ENCODE data around the gene CAMK2B.
A peak's percentile ranks its signal among the peaks of the same experiment; 100 is the strongest.

CAMK2B gene

GRCh38 chr7:44275957-44276570 is 49.3 kb downstream of the CAMK2B start:
- FAIRE-seq (no peak), DNase-seq (ENCODE audit: low spot score) (no peak)

GRCh38 chr7:44275146-44275545 is 50.2 kb downstream of the CAMK2B start:
- FAIRE-seq (no peak), DNase-seq (ENCODE audit: low spot score) (no peak)

- no peak for FAIRE-seq
- no peak for DNase-seq (ENCODE audit: low spot score)
These were observed 50.8 kb downstream of the CAMK2B start for GRCh38 chr7:44274623-44274975.

- no peak for DNase-seq (ENCODE audit: low spot score)
- FAIRE-seq, result no peak
These were observed 51.4 kb downstream of the CAMK2B start for GRCh38 chr7:44273681-44274622.

- no peak for FAIRE-seq
- no peak for DNase-seq (ENCODE audit: low spot score)
These were observed 52.4 kb downstream of the CAMK2B start for GRCh38 chr7:44272981-44273380.

GRCh38 chr7:44272456-44272855 is 52.9 kb downstream of the CAMK2B start:
- DNase-seq (ENCODE audit: low spot score), result no peak
- FAIRE-seq, result no peak

- FAIRE-seq, result peak; percentile 48
- DNase-seq (ENCODE audit: low spot score), result no peak
These were observed 55.4 kb downstream of the CAMK2B start for GRCh38 chr7:44269943-44270493.

- FAIRE-seq (peak; percentile 66), DNase-seq (ENCODE audit: low spot score) (no peak)
These were observed 56.0 kb downstream of the CAMK2B start for GRCh38 chr7:44269417-44269816.

GRCh38 chr7:44268671-44269070 is 56.7 kb downstream of the CAMK2B start:
- DNase-seq (ENCODE audit: low spot score) (no peak), FAIRE-seq (peak; percentile 44)

GRCh38 chr7:44267719-44268421 is 57.5 kb downstream of the CAMK2B start:
- FAIRE-seq (no peak), DNase-seq (ENCODE audit: low spot score) (no peak)

- FAIRE-seq, result no peak
- DNase-seq (ENCODE audit: low spot score), result no peak
These were observed 58.2 kb downstream of the CAMK2B start for GRCh38 chr7:44267178-44267577.

GRCh38 chr7:44266526-44266925 is 58.9 kb downstream of the CAMK2B start:
- no peak for FAIRE-seq
- DNase-seq (ENCODE audit: low spot score), result no peak

- no peak for DNase-seq (ENCODE audit: low spot score)
These were observed 59.7 kb downstream of the CAMK2B start for GRCh38 chr7:44265728-44266127.

GRCh38 chr7:44264221-44264931 is 61.0 kb downstream of the CAMK2B start:
- peak; percentile 71 for DNase-seq (ENCODE audit: low spot score)
- peak; percentile 83 for FAIRE-seq

More at GRCh38 chr7:44265728-44266127, 59.7 kb downstream of the CAMK2B start:
- FAIRE-seq, result no peak

- FAIRE-seq (no peak), DNase-seq (ENCODE audit: low spot score) (no peak)
These were observed 61.9 kb downstream of the CAMK2B start for GRCh38 chr7:44263326-44264082.

GRCh38 chr7:44262031-44262430 is 63.4 kb downstream of the CAMK2B start:
- FAIRE-seq (no peak), DNase-seq (ENCODE audit: low spot score) (no peak)

- DNase-seq (ENCODE audit: low spot score), result no peak
- FAIRE-seq, result no peak
These were observed 64.2 kb downstream of the CAMK2B start for GRCh38 chr7:44261240-44261639.

- peak; percentile 66 for FAIRE-seq
- DNase-seq (ENCODE audit: low spot score), result peak; percentile 48
These were observed 65.6 kb downstream of the CAMK2B start for GRCh38 chr7:44259547-44260457.

- no peak for DNase-seq (ENCODE audit: low spot score)
- FAIRE-seq, result peak; percentile 83
These were observed 66.4 kb downstream of the CAMK2B start for GRCh38 chr7:44258865-44259546.
